Activated T-helper 1 cell treated with anti-CD3 and anti-CD28 coated beads, Interleukin-2, amount 50 U/mL, for 16 hours (primary cell): ENCODE data around the gene RLIM.
A peak's percentile ranks its signal among the peaks of the same experiment; 100 is the strongest.
"Not testable (repeated sequence)": the region's sequence is repeated elsewhere in the genome, so short reads cannot be mapped to it uniquely, and the experiment has no call there.

ENCODE experiments used
- DNase-seq, 2 donors: peaks; one replicate each; pipeline ENCODE4 v3.0.0-alpha.2; 2020; ENCODE audit warnings: low read depth in 1 of 2, low spot score in 1 of 2

The RLIM gene

DNA sequence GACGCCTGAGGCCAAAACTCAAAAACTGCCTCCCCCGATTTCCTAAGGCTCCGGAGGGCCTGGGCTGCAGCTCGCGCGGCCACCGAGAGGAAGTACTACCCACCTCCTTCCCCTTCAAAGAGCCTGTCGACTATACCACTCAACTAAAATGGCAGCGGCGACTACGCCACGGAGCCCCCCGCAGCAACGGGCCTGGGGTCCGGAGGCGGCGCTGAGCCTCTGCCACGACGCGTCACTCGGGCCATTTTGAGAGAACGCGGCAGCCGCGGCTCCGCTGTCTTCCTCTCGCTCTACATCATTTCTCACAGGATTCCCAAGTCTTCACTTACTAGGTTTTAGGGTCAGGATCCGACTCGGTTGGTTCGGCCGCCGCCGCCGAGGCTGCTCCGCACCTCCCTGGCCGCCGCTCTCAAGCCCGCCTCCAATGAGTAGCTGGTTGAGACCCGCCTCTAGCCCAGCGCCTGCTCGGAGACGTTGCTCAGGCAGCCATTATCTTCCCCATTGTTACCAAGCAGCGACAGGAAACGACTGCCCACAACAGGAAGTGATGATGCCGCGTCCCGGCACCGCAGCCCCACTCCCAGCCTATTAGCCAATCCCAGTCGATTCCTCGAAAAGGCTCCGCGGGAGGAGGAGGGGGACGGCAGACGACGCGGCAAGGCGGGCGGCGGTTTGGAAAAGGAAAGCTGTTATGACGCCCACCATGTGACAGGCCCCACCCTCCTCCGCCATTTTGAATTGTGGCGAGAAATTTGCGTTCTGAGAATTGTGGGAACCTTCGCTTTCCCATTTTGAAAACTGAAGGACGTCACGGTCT, at the start of gene RLIM:
TSS of gene RLIM (minus strand) at position 532 of the 817 bp plus-strand sequence. CDS start 18,647 bp downstream, outside the sequence.
- DNase-seq, result peak; percentile 73 to 84

GRCh38 chrX:74656079-74656745, 41.8 kb upstream of the RLIM start:
- no peak for DNase-seq

DNA sequence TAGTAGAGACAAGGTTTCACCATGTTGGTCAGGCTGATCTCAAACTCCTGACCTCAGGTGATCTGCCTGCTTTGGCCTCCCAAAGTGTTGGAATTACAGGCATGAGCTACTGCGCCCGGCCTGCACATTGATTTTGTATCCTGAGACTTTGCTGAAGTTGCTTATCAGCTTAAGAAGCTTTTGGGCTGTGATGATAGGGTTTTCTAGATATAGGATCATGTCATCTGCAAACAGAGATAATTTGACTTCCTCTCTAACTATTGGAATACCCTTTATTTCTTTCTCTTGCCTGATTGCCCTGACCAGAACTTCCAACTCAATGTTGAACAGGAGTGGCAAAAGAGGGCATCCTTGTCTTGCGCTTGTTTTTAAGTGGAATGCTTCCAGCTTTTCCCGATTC, 40.5 kb upstream of the RLIM start:
- not testable (repeated sequence) for DNase-seq

- no peak for DNase-seq
These were observed 22.4 kb upstream of the RLIM start for GRCh38 chrX:74636749-74637314.

- DNase-seq, result no peak
These were observed 893 bp downstream of the RLIM start for GRCh38 chrX:74613370-74614092.

DNA sequence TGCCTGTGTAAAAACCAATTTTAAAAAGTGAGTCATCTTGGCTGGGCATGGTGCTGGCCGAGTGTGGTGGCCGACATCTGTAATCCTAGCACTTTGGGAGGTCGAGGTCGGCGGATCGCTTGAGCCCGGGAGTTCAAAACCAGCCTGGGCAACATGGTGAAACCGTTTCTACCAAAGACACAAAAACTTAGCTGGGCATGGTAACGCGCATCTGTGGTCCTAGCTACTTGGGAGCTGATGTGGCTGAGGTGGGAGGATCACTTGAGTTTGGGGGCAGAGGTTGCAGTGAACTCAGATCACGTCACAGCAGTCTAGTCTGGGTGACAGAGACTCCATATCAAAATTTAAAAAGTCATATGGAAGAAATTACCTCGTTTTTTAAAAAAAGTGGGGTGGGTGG, 7.6 kb downstream of the RLIM start:
- no peak for DNase-seq

- DNase-seq, result no peak
These were observed 8.1 kb downstream of the RLIM start for GRCh38 chrX:74606342-74606741.

- DNase-seq, result no peak
These were observed 11.4 kb downstream of the RLIM start for GRCh38 chrX:74603040-74603439.

GRCh38 chrX:74602142-74602541, 12.3 kb downstream of the RLIM start:
- DNase-seq, result no peak

DNA sequence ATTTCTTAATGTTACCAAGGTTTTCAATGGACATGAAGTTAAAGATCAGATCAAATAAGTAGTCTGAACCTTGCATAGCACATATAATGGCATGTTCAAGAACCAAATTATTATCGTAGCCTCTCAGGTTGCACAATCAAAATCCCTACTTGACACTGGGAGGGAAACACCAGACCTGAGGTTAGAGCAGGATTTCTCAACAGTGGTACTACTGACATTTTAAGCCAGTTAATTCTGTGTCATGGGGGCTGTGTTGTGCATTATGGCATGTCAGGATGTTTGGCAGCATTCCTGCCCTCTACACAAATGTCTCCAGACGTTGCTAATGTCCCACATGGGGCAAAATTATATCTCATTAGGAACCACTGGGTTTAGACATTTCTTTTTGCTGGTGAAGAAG, 20.8 kb downstream of the RLIM start:
- no peak for DNase-seq

DNA sequence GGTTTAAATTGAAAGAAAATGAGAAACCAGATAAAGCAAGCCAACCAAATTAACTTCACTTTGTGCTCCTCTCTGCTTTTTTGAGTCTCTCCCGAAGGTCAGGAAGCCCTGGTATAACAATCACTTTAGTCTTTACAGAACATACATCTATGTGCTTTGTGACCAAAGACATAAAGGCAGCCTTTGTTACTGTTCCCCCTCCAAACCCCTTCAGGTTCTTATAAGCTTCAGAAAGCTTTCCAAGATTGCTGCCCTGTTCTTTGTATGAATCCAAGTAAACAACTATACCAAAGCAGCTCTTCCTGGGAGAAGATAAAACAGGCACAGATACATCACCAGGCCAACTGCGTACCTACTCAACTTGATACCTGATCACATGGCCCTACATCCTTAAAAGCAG, 28.7 kb downstream of the RLIM start:
- DNase-seq, result no peak

DNA sequence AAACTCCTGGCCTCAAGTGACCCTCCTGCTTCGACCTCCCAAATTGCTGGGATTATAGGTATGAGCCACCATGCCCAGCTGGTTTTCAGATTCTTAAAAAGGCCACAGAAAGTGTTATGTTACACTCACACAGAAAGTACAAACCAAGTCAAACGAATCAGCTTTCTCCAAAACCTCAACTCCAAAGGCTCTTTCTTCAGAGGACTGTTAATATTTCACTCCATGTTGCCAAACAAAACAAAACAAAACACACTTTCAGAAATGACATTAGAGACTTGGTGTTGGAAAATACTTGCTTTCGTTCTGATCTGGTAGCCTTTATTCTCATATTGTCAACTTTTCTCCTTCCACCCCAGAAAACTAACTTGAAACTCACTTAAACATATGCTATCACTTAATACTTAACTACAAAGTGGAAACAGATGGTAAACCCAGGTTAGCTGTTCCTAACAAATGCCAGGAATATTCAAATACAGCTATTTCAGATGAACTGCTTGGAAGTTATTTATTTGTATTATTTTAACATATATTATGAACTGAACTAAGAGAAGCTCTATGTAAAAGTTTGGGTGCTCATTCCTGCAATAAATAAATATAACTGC, 34.7 kb downstream of the RLIM start:
- no peak for DNase-seq

DNA sequence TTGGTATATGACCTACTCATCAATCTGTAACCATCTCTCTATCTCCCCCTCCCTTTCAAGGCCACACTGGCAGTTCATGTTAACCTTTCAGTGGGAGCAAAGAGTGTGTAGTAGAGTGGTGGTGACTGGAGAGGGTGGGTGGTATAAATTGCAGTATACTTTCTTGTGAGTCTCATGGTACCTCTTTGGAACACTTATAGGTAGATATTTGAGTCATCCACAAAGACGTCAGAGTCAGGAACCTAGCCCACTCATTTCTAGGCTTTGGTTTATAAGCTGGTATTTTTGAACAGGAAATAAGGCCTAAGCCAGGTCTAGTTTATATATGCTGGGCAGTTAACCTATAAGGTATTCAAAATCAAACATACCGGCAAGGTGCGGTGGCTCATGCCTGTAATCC, 36.3 kb downstream of the RLIM start:
- no peak for DNase-seq

DNA sequence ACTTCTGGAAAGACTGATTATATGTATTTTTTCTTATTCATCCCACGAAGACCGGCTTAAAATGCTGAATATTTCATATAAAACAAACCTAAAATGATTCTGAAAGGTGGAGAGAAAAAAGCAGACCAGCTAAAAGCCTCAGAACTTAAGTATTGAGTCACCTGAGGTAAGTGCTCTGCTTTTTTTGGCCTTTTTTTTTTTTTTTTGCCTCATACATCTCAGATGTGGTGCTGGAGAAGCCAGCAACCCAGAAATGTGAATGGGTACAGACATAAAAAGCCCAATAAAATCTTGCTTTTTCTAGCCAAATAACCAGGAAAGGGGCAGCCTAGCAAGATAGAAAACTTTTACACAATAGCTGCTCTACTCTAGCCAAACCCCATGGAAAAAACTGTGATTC, 57.0 kb downstream of the RLIM start:
- no peak for DNase-seq

DNA sequence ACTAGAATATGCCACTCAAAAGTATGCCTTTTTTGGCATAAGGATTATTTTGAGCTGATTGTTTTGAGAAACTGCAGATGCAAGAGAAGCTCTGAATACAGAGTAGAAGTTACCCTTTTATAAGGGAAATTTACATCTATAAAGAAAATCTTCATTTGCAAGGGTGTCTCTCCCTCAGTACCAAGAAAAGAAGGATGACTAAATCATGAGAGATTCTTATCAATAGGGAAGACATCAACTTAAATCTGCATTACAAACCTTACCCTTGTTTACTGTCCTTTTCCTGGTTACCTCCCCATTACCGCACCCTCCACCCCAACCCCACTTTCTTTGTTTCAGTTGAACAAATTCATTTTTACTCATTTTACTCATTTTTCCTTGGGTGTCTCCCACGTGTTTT, 62.5 kb downstream of the RLIM start:
- DNase-seq, result no peak

- peak; percentile 70 to 79 for DNase-seq
These were observed 64.1 kb downstream of the RLIM start for GRCh38 chrX:74550295-74550802.

GRCh38 chrX:74546984-74547383, 67.4 kb downstream of the RLIM start:
- no peak for DNase-seq

GRCh38 chrX:74545880-74546523, 68.4 kb downstream of the RLIM start:
- no peak for DNase-seq

DNA sequence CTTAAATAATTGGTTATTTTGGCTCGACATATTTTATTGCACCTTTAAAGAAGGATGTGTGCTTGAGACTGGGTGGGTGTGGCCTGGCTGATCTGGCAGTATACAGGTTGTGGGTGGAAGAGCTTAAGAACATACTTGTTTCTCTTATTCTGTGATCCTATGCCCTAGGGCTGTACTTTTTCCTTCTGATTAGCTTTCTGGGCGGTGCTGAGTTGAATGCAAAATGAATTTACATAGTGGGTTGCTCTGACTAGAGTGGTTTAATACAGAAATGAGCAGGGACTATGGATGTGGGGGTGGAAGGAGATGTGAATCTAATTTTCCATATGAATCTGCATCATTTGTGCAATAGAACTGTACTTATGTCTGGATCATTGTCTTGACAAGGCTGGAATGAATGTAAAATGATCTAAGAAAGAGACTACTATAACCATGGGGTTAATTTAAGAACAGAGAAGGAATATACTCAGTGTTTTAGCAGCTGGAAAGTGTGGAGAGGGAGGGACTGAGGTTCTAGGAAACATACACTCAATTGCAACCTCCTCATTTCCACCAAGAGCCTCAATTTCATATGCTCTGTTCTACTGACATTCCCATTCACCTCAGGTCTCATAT, 73.7 kb downstream of the RLIM start:
- DNase-seq, result no peak

DNA sequence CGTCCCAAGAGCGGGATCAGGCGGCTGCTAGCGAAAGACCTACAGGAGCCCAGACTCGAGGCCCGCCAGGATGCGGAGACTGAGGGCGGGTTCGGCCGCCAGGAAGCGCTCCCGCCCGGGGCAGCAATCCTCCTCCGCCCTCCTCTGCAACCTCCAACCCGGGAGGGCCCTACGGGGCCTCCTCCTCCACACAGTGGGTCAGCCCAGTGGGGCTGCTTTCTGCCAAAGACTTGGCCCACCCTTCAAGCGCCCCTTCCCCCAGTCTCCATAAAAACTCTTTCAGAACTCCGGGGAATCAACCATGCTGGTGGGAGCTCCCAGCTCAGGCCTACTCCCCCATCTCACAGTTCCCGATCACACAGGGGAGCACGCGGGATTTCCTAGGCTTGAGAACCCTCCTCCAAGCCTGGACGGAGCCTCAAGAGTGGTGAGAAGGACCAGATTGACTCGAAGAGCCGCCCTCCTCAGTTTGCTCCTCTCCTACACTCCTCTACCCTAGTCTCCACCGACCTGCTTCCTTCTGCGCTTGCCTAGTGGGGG, 77.5 kb downstream of the RLIM start:
- no peak for DNase-seq
